GM18508 (cell line): ENCODE measurements around the gene ZNF728.
"Not testable (repeated sequence)": the region's sequence is repeated elsewhere in the genome, so short reads cannot be mapped to it uniquely, and the experiment has no call there.

Experiments
- ATAC-seq: cut with Tn5 transposase; IDR thresholded peaks from one replicate; pipeline ENCODE4 v1.9.1; 2021; ENCODE audit warnings: moderate number of reproducible peaks; ENCODE audit not compliant: insufficient read depth, unreplicated experiment

Gene ZNF728

GRCh38 chr19:23002690-23003422 is at the start of gene ZNF728:
Gene ZNF728 (minus strand): TSS chr19:23003176. CDS start chr19:23003030, 146 bp downstream.
- no peak for ATAC-seq

GRCh38 chr19:23052349-23052748 is 49.4 kb upstream of the ZNF728 start:
- no peak for ATAC-seq

- no peak for ATAC-seq
These were observed 46.3 kb upstream of the ZNF728 start for GRCh38 chr19:23049256-23049655.

- no peak for ATAC-seq
These were observed 43.8 kb upstream of the ZNF728 start for GRCh38 chr19:23046743-23047142.

GRCh38 chr19:23033721-23034120 is 30.7 kb upstream of the ZNF728 start:
- no peak for ATAC-seq

GRCh38 chr19:23015660-23016059 is 12.7 kb upstream of the ZNF728 start:
- ATAC-seq, result no peak

- not testable (repeated sequence) for ATAC-seq
These were observed 8.0 kb downstream of the ZNF728 start for GRCh38 chr19:22994957-22995356.

GRCh38 chr19:22976248-22976647 is 26.7 kb downstream of the ZNF728 start:
- ATAC-seq, result no peak

GRCh38 chr19:22975546-22976136 is 27.3 kb downstream of the ZNF728 start:
- ATAC-seq, result not testable (repeated sequence)

- ATAC-seq, result no peak
These were observed 57.4 kb downstream of the ZNF728 start for GRCh38 chr19:22945560-22945959.

- ATAC-seq, result no peak
These were observed 67.8 kb downstream of the ZNF728 start for GRCh38 chr19:22935151-22935550.

- not testable (repeated sequence) for ATAC-seq
These were observed 75.4 kb downstream of the ZNF728 start for GRCh38 chr19:22927576-22927975.

GRCh38 chr19:22925181-22925580 is 77.8 kb downstream of the ZNF728 start:
- not testable (repeated sequence) for ATAC-seq
